Mesendoderm (in vitro differentiated cells): ENCODE results near the gene CHRNA3. TPM values are rescaled to one million over a fixed set of nuclear protein-coding genes. Genes with fewer than 3 reads are reported as not detected.

Experiments
- DNase-seq: peaks from one replicate; pipeline ENCODE4 v3.0.0; 2013
- H2AK5ac ChIP-seq: 2 replicates; pipeline ENCODE4 v1.6.1; 2013; ENCODE audit warnings: low read length, inconsistent platforms
- H2BK120ac ChIP-seq: 2 replicates; pipeline ENCODE4 v1.6.1; 2013; ENCODE audit warnings: low read depth, mild to moderate bottlenecking, low read length, moderate library complexity, mixed read lengths
- H2BK15ac ChIP-seq: replicated peaks from 2 replicates; pipeline ENCODE4 v1.6.1; 2013; ENCODE audit warnings: low read depth, mild to moderate bottlenecking, moderate library complexity
- H2BK5ac ChIP-seq: 2 replicates; pipeline ENCODE4 v1.6.1; 2013; ENCODE audit warnings: low read length, inconsistent platforms
- H3K18ac ChIP-seq: 2 replicates; pipeline ENCODE4 v1.6.1; 2013; ENCODE audit warnings: mild to moderate bottlenecking, low read length, mixed read lengths
- H3K23ac ChIP-seq: one replicate; pipeline ENCODE4 v1.6.1; 2013; ENCODE audit warnings: low read length
- H3K27ac ChIP-seq: 2 replicates; pipeline ENCODE4 v1.5.1; 2013; ENCODE audit warnings: low read depth, mild to moderate bottlenecking, inconsistent platforms, low read length, moderate library complexity
- H3K27me3 ChIP-seq: 2 replicates; pipeline ENCODE4 v1.6.1; 2013; ENCODE audit warnings: low read length, control low read depth, mild to moderate bottlenecking, inconsistent platforms; ENCODE audit not compliant: insufficient read depth, poor library complexity
- H3K36me3 ChIP-seq: 2 replicates; pipeline ENCODE4 v1.6.1; 2013; ENCODE audit warnings: low read length, inconsistent platforms; ENCODE audit not compliant: control insufficient read depth, insufficient read depth
- H3K4ac ChIP-seq: one replicate; pipeline ENCODE4 v1.6.1; 2013; ENCODE audit warnings: low read depth, mild to moderate bottlenecking, low read length, moderate library complexity
- H3K4me1 ChIP-seq: 2 replicates; pipeline ENCODE4 v1.6.1; 2013; ENCODE audit warnings: low read depth, low read length, inconsistent platforms; ENCODE audit not compliant: control insufficient read depth
- H3K4me2 ChIP-seq: 2 replicates; pipeline ENCODE4 v1.6.1; 2013; ENCODE audit warnings: low read length
- H3K4me3 ChIP-seq: 2 replicates; pipeline ENCODE4 v1.5.1; 2013; ENCODE audit warnings: mild to moderate bottlenecking, low read length
- H3K56ac ChIP-seq: one replicate; pipeline ENCODE4 v1.6.1; 2013; ENCODE audit warnings: low read length
- H3K79me1 ChIP-seq: 2 replicates; pipeline ENCODE4 v1.6.1; 2013; ENCODE audit warnings: low read length, inconsistent platforms
- H3K79me2 ChIP-seq: 2 replicates; pipeline ENCODE4 v1.6.1; 2013; ENCODE audit warnings: mild to moderate bottlenecking, low read length; ENCODE audit not compliant: control insufficient read depth, insufficient read depth
- H3K9ac ChIP-seq: 2 replicates; pipeline ENCODE4 v1.6.1; 2013; ENCODE audit warnings: low read length, inconsistent platforms
- H4K5ac ChIP-seq: one replicate; pipeline ENCODE4 v1.6.1; 2013; ENCODE audit warnings: low read length
- H4K8ac ChIP-seq: one replicate; pipeline ENCODE4 v1.6.1; 2013; ENCODE audit warnings: low read depth, mild to moderate bottlenecking, control low read depth, low read length, moderate library complexity
- WGBS: extraction: QIAGEN DNeasy Blood & Tissue Kit; methylation state at CpG from one replicate; pipeline ENCODE4 v1.1.7; 2013; ENCODE audit warnings: low lambda C conversion rate, missing lambda C conversion rate; ENCODE audit not compliant: insufficient coverage; ENCODE audit errors: extremely low coverage; 5-methylcytosine and 5-hydroxymethylcytosine counted together
- polyA plus RNA-seq, 2 experiments: library from polyadenylated mRNA; stranded (reverse); fragments of 200-250 nt; gene quantifications; one replicate each; pipeline ENCODE4 v1.2.3, GENCODE V29; 2013

Gene CHRNA3
- polyA plus RNA-seq (2013, experiment 1 of 2): 0.76 TPM
- 1.0 TPM for polyA plus RNA-seq (2013, experiment 2 of 2)

- Histone ChIP-seq H3K4me3 (peak within 1 kb of the TSS; percentile 43), H3K79me2 (no peaks in the 10 kb centered on the region), H3K4ac (no peak within 1 kb of the TSS), H3K36me3 (no peaks in the 10 kb centered on the region), H4K5ac (no peak within 1 kb of the TSS), H3K9ac (peak within 1 kb of the TSS; percentile 60), H3K56ac (peak within 1 kb of the TSS; percentile 78), H3K23ac (no peak within 1 kb of the TSS), H2BK5ac (no peak within 1 kb of the TSS), H3K27me3 (peaks cover 14% of the 10 kb centered on the region), H3K4me2 (peak within 1 kb of the TSS; percentile 82), H2BK15ac (no peak within 1 kb of the TSS), H3K18ac (no peak within 1 kb of the TSS), H3K79me1 (no peaks in the 10 kb centered on the region), H4K8ac (no peak within 1 kb of the TSS), H2BK120ac (no peak within 1 kb of the TSS), H3K4me1 (no peaks in the 10 kb centered on the region), H3K27ac (no peak within 1 kb of the TSS), H2AK5ac (no peak within 1 kb of the TSS)
- DNase-seq: peak; percentile 23
- no CpG with 5 or more reads among the region's 102 CpGs for WGBS
Observed at GRCh38 chr15:78620527-78621421, at the start of gene CHRNA3. Gene CHRNA3, minus strand, starts transcription at chr15:78620996. Its CDS starts 202 bp downstream, at chr15:78620794.

- Histone ChIP-seq H3K79me1 (no peaks in the 10 kb centered on the region), H3K4me2 (no peak overlapping the region), H4K5ac (no peak overlapping the region), H3K27ac (no peak overlapping the region), H2BK120ac (no peak overlapping the region), H2BK5ac (no peak overlapping the region), H3K79me2 (no peaks in the 10 kb centered on the region), H3K18ac (no peak overlapping the region), H3K56ac (no peak overlapping the region), H3K4ac (no peak overlapping the region), H4K8ac (no peak overlapping the region), H2BK15ac (no peak overlapping the region), H3K36me3 (no peaks in the 10 kb centered on the region), H3K4me3 (no peak overlapping the region), H3K27me3 (no peaks in the 10 kb centered on the region), H2AK5ac (no peak overlapping the region), H3K9ac (no peak overlapping the region), H3K4me1 (peaks cover 3% of the 10 kb centered on the region), H3K23ac (no peak overlapping the region)
- no peak for DNase-seq
- WGBS: no CpG with 5 or more reads among the region's 2 CpGs
Observed at GRCh38 chr15:78668987-78669386, 48.2 kb upstream of the CHRNA3 start.

GRCh38 chr15:78667578-78668236 lies 46.9 kb upstream of the CHRNA3 start:
- H3K18ac ChIP-seq: no peak overlapping the region
- H4K5ac ChIP-seq: no peak overlapping the region
- H3K4me3 ChIP-seq: no peak overlapping the region
- no peak overlapping the region for H3K9ac ChIP-seq
- no peak for DNase-seq
- H3K27me3 ChIP-seq: no peaks in the 10 kb centered on the region
- no peaks in the 10 kb centered on the region for H3K79me2 ChIP-seq
- H2BK15ac ChIP-seq: no peak overlapping the region
- H3K36me3 ChIP-seq: no peaks in the 10 kb centered on the region
- no peak overlapping the region for H2BK5ac ChIP-seq
- H3K56ac ChIP-seq: peak overlapping the region; percentile 25
- no peak overlapping the region for H3K23ac ChIP-seq
- no peak overlapping the region for H4K8ac ChIP-seq
- no peak overlapping the region for H3K4me2 ChIP-seq
- H3K4ac ChIP-seq: no peak overlapping the region
- no peak overlapping the region for H3K27ac ChIP-seq
- H3K79me1 ChIP-seq: no peaks in the 10 kb centered on the region
- H2AK5ac ChIP-seq: no peak overlapping the region
- H2BK120ac ChIP-seq: no peak overlapping the region
- WGBS: no CpG with 5 or more reads among the region's 8 CpGs
- H3K4me1 ChIP-seq: peaks cover 3% of the 10 kb centered on the region

- no peak overlapping the region for H2BK120ac ChIP-seq
- H3K79me2 ChIP-seq: no peaks in the 10 kb centered on the region
- DNase-seq: no peak
- H2BK5ac ChIP-seq: no peak overlapping the region
- WGBS: no CpG with 5 or more reads among the region's 6 CpGs
- no peak overlapping the region for H3K23ac ChIP-seq
- no peak overlapping the region for H3K56ac ChIP-seq
- H3K4ac ChIP-seq: no peak overlapping the region
- H3K27ac ChIP-seq: no peak overlapping the region
- no peak overlapping the region for H2BK15ac ChIP-seq
- H3K9ac ChIP-seq: no peak overlapping the region
- no peaks in the 10 kb centered on the region for H3K36me3 ChIP-seq
- no peaks in the 10 kb centered on the region for H3K27me3 ChIP-seq
- no peak overlapping the region for H3K18ac ChIP-seq
- no peaks in the 10 kb centered on the region for H3K79me1 ChIP-seq
- H3K4me1 ChIP-seq: no peaks in the 10 kb centered on the region
- H3K4me3 ChIP-seq: no peak overlapping the region
- no peak overlapping the region for H4K8ac ChIP-seq
- H4K5ac ChIP-seq: no peak overlapping the region
- no peak overlapping the region for H3K4me2 ChIP-seq
- no peak overlapping the region for H2AK5ac ChIP-seq
Observed at GRCh38 chr15:78666010-78666409, 45.2 kb upstream of the CHRNA3 start.

- H3K9ac ChIP-seq: no peak overlapping the region
- no peak overlapping the region for H2AK5ac ChIP-seq
- H4K5ac ChIP-seq: no peak overlapping the region
- H2BK5ac ChIP-seq: no peak overlapping the region
- H3K4me3 ChIP-seq: no peak overlapping the region
- H3K56ac ChIP-seq: no peak overlapping the region
- H3K36me3 ChIP-seq: no peaks in the 10 kb centered on the region
- no peaks in the 10 kb centered on the region for H3K4me1 ChIP-seq
- no peaks in the 10 kb centered on the region for H3K79me2 ChIP-seq
- H2BK15ac ChIP-seq: no peak overlapping the region
- no peak overlapping the region for H3K18ac ChIP-seq
- no peaks in the 10 kb centered on the region for H3K27me3 ChIP-seq
- H3K4ac ChIP-seq: no peak overlapping the region
- no peak overlapping the region for H2BK120ac ChIP-seq
- no peak overlapping the region for H3K23ac ChIP-seq
- no peak overlapping the region for H3K27ac ChIP-seq
- H3K79me1 ChIP-seq: no peaks in the 10 kb centered on the region
- no peak overlapping the region for H4K8ac ChIP-seq
- WGBS: no CpG with 5 or more reads among the region's 1 CpG
- DNase-seq: no peak
- H3K4me2 ChIP-seq: no peak overlapping the region
Observed at GRCh38 chr15:78663703-78664102, 42.9 kb upstream of the CHRNA3 start.
